HCT116 (cell line): ENCODE results near the gene CAPZA2. TPM values are rescaled to one million over a fixed set of nuclear protein-coding genes. Genes with fewer than 3 reads are reported as not detected.

ENCODE experiments used
- ATAC-seq: fragments of 200-7000 bp; cut with Tn5 transposase; 2 replicates; pipeline ENCODE4 v1.9.1; 2020; ENCODE audit warnings: mild to moderate bottlenecking, moderate library complexity
- BruUV-seq: library from RNA; stranded (reverse); fragments of 400-500 nt; replicated peaks from 2 replicates; lab custom pipeline; 2021; lab: Mats Ljungman, UMichigan
- CTCF ChIA-PET: fragments of 300-600 bp; sonication (Branson Sonifier 250); formaldehyde crosslinking; loops from one replicate; lab custom pipeline; 2021; ENCODE audit warnings: antibody characterized with exemption; lab: Charles Lee
- POLR2A ChIA-PET: fragments of 300-600, 350-600 bp; sonication (Branson Sonifier 250); formaldehyde crosslinking; loops from one replicate; lab custom pipeline; 2021; ENCODE audit warnings: antibody characterized with exemption; lab: Charles Lee
- RAD21 ChIA-PET, 2 experiments: fragments of 300-600 bp; sonication (Branson Sonifier 250); formaldehyde crosslinking; loops; one replicate each; lab custom pipeline; 2023; ENCODE audit warnings: low total read pairs in 2 of 2; ENCODE audit not compliant: uncharacterized antibody in 2 of 2, unreplicated experiment in 2 of 2, low non-redundant PET in 1 of 2; lab: Charles Lee
- DNase-seq: peaks from one replicate; pipeline ENCODE4 v3.0.0-alpha.2; 2010; ENCODE audit warnings: low read depth, low spot score
- H2AFZ ChIP-seq: fragments of 200-600 bp; shearing (Covaris generic), sonication (generic); 2 replicates; pipeline ENCODE4 v1.6.1; 2017; ENCODE audit warnings: low read depth, mixed run types, mixed read lengths, antibody characterized with exemption, low read length; ENCODE audit not compliant: poor library complexity, severe bottlenecking
- H3K27ac ChIP-seq: 2 replicates; pipeline ENCODE4 v1.5.1; 2012; ENCODE audit warnings: low read depth, low read length
- H3K27me3 ChIP-seq: fragments of 200-600 bp; sonication (generic); 2 replicates; pipeline ENCODE4 v1.6.1; 2016; ENCODE audit warnings: mixed run types, low read length, mixed read lengths; ENCODE audit not compliant: insufficient read depth
- H3K36me3 ChIP-seq, 2 experiments: fragments of 200-500 bp in 1 of 2; fragments of 200-600 bp in 1 of 2; sonication (Bioruptor generic) in 1 of 2; sonication (generic) in 1 of 2; 2 replicates each; pipeline versions ENCODE4 v1.5.1 to v1.6.1; 2014 to 2016; ENCODE audit warnings: low read length in 2 of 2, inconsistent platforms in 1 of 2, mixed read lengths in 1 of 2, mixed run types in 1 of 2; ENCODE audit not compliant: insufficient read depth in 2 of 2, control insufficient read depth in 1 of 2
- H3K4me1 ChIP-seq, 2 experiments: fragments of 200-600 bp in 1 of 2; sonication (generic) in 1 of 2; 2 replicates each; pipeline versions ENCODE4 v1.5.1 to v1.6.1; 2012 to 2017; ENCODE audit warnings: low read length in 2 of 2, inconsistent platforms in 1 of 2, mild to moderate bottlenecking in 1 of 2, mixed read lengths in 1 of 2, mixed run types in 1 of 2, moderate library complexity in 1 of 2; ENCODE audit not compliant: insufficient read depth in 2 of 2, control insufficient read depth in 1 of 2
- H3K4me2 ChIP-seq: fragments of 200-600 bp; sonication (generic); 2 replicates; pipeline ENCODE4 v1.6.1; 2017; ENCODE audit warnings: mixed run types, low read length, mixed read lengths
- H3K4me3 ChIP-seq, 2 experiments: fragments of 200-600 bp in 1 of 2; sonication (generic) in 1 of 2; replicated peaks in 1 of 2; 2 replicates each; pipeline ENCODE4 v1.5.1; 2011 to 2016; ENCODE audit warnings: low read length in 2 of 2, control low read depth in 1 of 2, low read depth in 1 of 2, mild to moderate bottlenecking in 1 of 2, mixed read lengths in 1 of 2, mixed run types in 1 of 2
- H3K79me2 ChIP-seq: fragments of 200-600 bp; sonication (generic); 2 replicates; pipeline ENCODE4 v1.6.1; 2017; ENCODE audit warnings: mild to moderate bottlenecking, mixed run types, low read length, moderate library complexity, mixed read lengths; ENCODE audit not compliant: insufficient read depth
- H3K9ac ChIP-seq: fragments of 200-600 bp; sonication (generic); 2 replicates; pipeline ENCODE4 v1.6.1; 2016; ENCODE audit warnings: low read length, mixed read lengths
- H3K9me2 ChIP-seq: fragments of 200-600 bp; sonication (generic), shearing (Covaris generic); 2 replicates; pipeline ENCODE4 v1.6.1; 2017; ENCODE audit warnings: mixed run types, mild to moderate bottlenecking, moderate library complexity; ENCODE audit not compliant: insufficient read depth
- H3K9me3 ChIP-seq, 2 experiments: fragments of 200-500 bp in 1 of 2; fragments of 200-600 bp in 1 of 2; sonication (Bioruptor generic) in 1 of 2; sonication (generic) in 1 of 2; 2 replicates each; pipeline ENCODE4 v1.6.1; 2014 to 2017; ENCODE audit warnings: low read length in 2 of 2, mixed read lengths in 2 of 2, inconsistent platforms in 1 of 2, low read depth in 1 of 2, mild to moderate bottlenecking in 1 of 2, mixed run types in 1 of 2, moderate library complexity in 1 of 2; ENCODE audit not compliant: control insufficient read depth in 1 of 2, insufficient read depth in 1 of 2
- H4K20me1 ChIP-seq: fragments of 200-600 bp; sonication (generic), shearing (Covaris generic); 2 replicates; pipeline ENCODE4 v1.6.1; 2017; ENCODE audit warnings: mixed run types, mild to moderate bottlenecking, moderate library complexity; ENCODE audit not compliant: insufficient read depth
- CTCF ChIP-seq, 3 experiments: fragments of 200-600 bp in 1 of 3; sonication (generic) in 1 of 3; IDR thresholded peaks in 2 of 3; conservative IDR thresholded peaks in 1 of 3; 2 replicates each; pipeline ENCODE4 v1.5.1; 2012 to 2017; ENCODE audit warnings: low read depth in 2 of 3, low read length in 2 of 3, antibody characterized with exemption in 1 of 3, borderline replicate concordance in 1 of 3, control low read depth in 1 of 3, mild to moderate bottlenecking in 1 of 3, mixed read lengths in 1 of 3, mixed run types in 1 of 3, moderate library complexity in 1 of 3; ENCODE audit not compliant: insufficient read depth in 1 of 3
- EGR1 ChIP-seq: IDR thresholded peaks from 2 replicates; pipeline ENCODE4 v1.6.1; 2012; ENCODE audit warnings: low read depth
- FOSL1 ChIP-seq: IDR thresholded peaks from 2 replicates; pipeline ENCODE4 v1.6.1; 2012; ENCODE audit warnings: low read depth
- MAX ChIP-seq: IDR thresholded peaks from 2 replicates; pipeline ENCODE4 v1.6.1; 2012
- RAD21 ChIP-seq: IDR thresholded peaks from 2 replicates; pipeline ENCODE4 v1.6.1; 2012; ENCODE audit warnings: low read depth, mild to moderate bottlenecking
- ZNF274 ChIP-seq: fragments of 200-500 bp; sonication (Bioruptor generic); IDR thresholded peaks from 2 replicates; pipeline ENCODE4 v1.6.1; 2014; ENCODE audit warnings: mild to moderate bottlenecking, low read depth, low read length, inconsistent platforms
- intact Hi-C: fragments of 100-400 bp; cut with micrococcal nuclease; formaldehyde crosslinking; loops from 2 replicates; pipeline ENCODE4 v1.10.0; 2022
- total RNA-seq: library from RNA; stranded (reverse); gene quantifications from one replicate; pipeline ENCODE4 v1.2.1, GENCODE V29; 2021; ENCODE audit not compliant: unreplicated experiment

CAPZA2 gene
- total RNA-seq, 1 experiment from 2014 or later = 135 TPM

- Histone ChIP-seq H3K27ac (no peak overlapping the region), H3K9me3 (no peaks in the 10 kb centered on the region), H3K4me1 (peaks cover 0 to 6% of the 10 kb centered on the region in 2 experiments; a peak in 2 of 4 replicates), H3K36me3 (no peaks in the 10 kb centered on the region), H3K9ac (no peak overlapping the region), H3K79me2 (no peaks in the 10 kb centered on the region), H3K9me2 (no peaks in the 10 kb centered on the region), H2AFZ (no peak overlapping the region), H3K4me2 (no peak overlapping the region), H3K4me3 (no peak overlapping the region), H3K27me3 (no peaks in the 10 kb centered on the region), H4K20me1 (no peaks in the 10 kb centered on the region)
- BruUV-seq = no TSS peak
- POLR2A ChIA-PET = no interaction called here
- DNase-seq (no peak), ATAC-seq (no peak)
- CTCF ChIA-PET = interaction anchor here (0.7 to 1.0 kb wide), 2 partner anchors 199 to 322 kb away, joined by 3 to 5 read pairs; no protein-coding TSS in a partner anchor
- TF ChIP-seq FOSL1 (no peak), ZNF274 (no peak), MAX (no peak), EGR1 (no peak)
- intact Hi-C loops = no loop called here
- RAD21 ChIA-PET = no interaction called here
Measured at GRCh38 chr7:116929021-116929420, 66.6 kb downstream of the CAPZA2 start.

DNA sequence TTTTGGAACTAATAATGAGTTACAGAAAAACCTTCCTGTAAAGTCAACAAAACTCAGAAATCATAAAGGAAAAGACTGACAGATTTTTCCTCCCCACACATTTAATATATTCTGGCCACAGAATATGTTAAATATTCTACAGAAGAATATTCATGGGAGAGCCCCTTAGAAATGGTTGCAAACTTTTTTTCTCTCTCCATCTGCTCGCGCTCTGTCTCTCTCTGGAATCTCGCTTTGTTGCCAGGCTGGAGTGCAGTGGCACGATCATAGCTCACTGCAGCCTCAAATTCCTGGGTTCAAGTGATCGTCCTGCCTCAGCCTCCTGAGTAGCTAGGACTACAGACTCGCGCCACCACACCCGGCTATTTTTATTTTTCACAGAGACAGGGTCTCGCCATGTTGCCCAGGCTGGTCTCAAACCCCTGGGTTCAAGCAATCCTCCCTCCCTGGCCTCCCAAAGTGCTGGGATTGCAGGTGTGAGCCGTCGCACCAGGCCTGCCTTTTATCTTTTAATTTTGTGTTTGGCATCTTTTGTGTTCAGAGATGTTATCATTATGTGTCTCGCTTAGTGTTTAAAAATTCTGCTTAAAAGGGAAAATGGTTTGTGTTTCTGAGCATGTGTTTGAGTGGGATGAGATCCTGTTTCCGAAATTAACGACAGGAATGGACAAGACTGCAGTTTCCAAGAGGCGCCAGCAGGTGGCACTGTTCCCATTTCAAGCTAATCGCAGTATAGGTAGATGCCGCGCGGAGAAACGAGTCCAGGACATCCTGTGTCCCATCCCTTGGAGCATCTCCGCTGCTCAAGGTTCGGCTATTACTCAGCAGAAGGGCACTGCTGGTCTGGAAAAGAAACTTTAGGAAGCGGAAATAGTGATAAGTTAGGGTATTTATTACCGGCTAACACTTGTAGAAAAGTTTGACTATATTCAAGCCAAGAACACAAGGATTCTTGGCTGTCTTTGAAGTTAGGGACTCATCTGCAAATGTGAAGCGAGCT lies 67.8 kb downstream of the CAPZA2 start:
- Histone ChIP-seq H3K36me3 (no peaks in the 10 kb centered on the region), H3K9ac (no peak overlapping the region), H3K4me2 (peak overlapping the region; percentile 58), H3K4me3 (peak overlapping the region in 1 of 2 experiments; percentile 15; a peak in 1 of 4 replicates), H3K27ac (no peak overlapping the region), H3K9me2 (no peaks in the 10 kb centered on the region), H3K79me2 (no peaks in the 10 kb centered on the region), H2AFZ (peak overlapping the region; percentile 77), H3K27me3 (no peaks in the 10 kb centered on the region), H3K4me1 (peaks cover 0 to 6% of the 10 kb centered on the region in 2 experiments; a peak in 2 of 4 replicates), H4K20me1 (no peaks in the 10 kb centered on the region), H3K9me3 (no peaks in the 10 kb centered on the region)
- ChIA-PET RAD21 (no interaction called here), POLR2A (no interaction called here), CTCF (interaction anchor here (0.6 to 1.7 kb wide), 13 partner anchors 9 to 323 kb away, joined by 3 to 15 read pairs (median 4); partner anchors contain the start of gene ST7)
- no TSS peak for BruUV-seq
- intact Hi-C loops = loop anchor here (1.0 kb wide), 2 partner anchors 189 to 455 kb away; no protein-coding TSS in a partner anchor
- DNase-seq (peak; percentile 69), ATAC-seq (peak; percentile 96)
- peak; percentile 89 for TF ChIP-seq RAD21
- TF ChIP-seq EGR1 = no peak
- peak; percentile 84 to 93 (median 86) for TF ChIP-seq CTCF (IDR thresholded peaks at IDR 0.05 in 2 of 3, conservative IDR thresholded peaks at IDR 0.05 in 1 of 3; ENCODE audit: borderline replicate concordance in 1 of 3, insufficient read depth in 1 of 3, low read depth in 2 of 3, low read length in 2 of 3)
